LoVo (cell line): ENCODE measurements around the gene JUN.

Source experiments
- DNase-seq: peaks from one replicate; pipeline ENCODE4 v3.0.0-alpha.2; 2016; ENCODE audit warnings: low spot score

JUN gene

GRCh38 chr1:58755468-58755872 is 28.4 kb downstream of the JUN start:
- DNase-seq: peak; percentile 90

- no peak for DNase-seq
These were observed 29.0 kb downstream of the JUN start for GRCh38 chr1:58754683-58755467.

- DNase-seq: peak; percentile 31
These were observed 29.7 kb downstream of the JUN start for GRCh38 chr1:58754073-58754613.

- DNase-seq: no peak
These were observed 30.4 kb downstream of the JUN start for GRCh38 chr1:58753431-58753866.

- no peak for DNase-seq
These were observed 34.2 kb downstream of the JUN start for GRCh38 chr1:58749646-58750045.

- no peak for DNase-seq
These were observed 35.2 kb downstream of the JUN start for GRCh38 chr1:58748666-58749065.

- DNase-seq: peak; percentile 48
These were observed 37.1 kb downstream of the JUN start for GRCh38 chr1:58746757-58747156.

- no peak for DNase-seq
These were observed 37.7 kb downstream of the JUN start for GRCh38 chr1:58746182-58746581.

GRCh38 chr1:58745666-58746065 is 38.2 kb downstream of the JUN start:
- DNase-seq: peak; percentile 56

- no peak for DNase-seq
These were observed 38.7 kb downstream of the JUN start for GRCh38 chr1:58745117-58745516.

- no peak for DNase-seq
These were observed 41.9 kb downstream of the JUN start for GRCh38 chr1:58741678-58742553.

GRCh38 chr1:58739856-58740466 is 43.9 kb downstream of the JUN start:
- peak; percentile 73 for DNase-seq

- DNase-seq: no peak
These were observed 45.0 kb downstream of the JUN start for GRCh38 chr1:58738876-58739275.

GRCh38 chr1:58735586-58735985 is 48.3 kb downstream of the JUN start:
- no peak for DNase-seq

- no peak for DNase-seq
These were observed 49.2 kb downstream of the JUN start for GRCh38 chr1:58734630-58735029.

GRCh38 chr1:58732087-58732775 is 51.6 kb downstream of the JUN start:
- no peak for DNase-seq
